Measurements from ENCODE around the gene ST7.
A peak's percentile ranks its signal among the peaks of the same experiment; 100 is the strongest.
"Not testable (repeated sequence)": the region's sequence is repeated elsewhere in the genome, so short reads cannot be mapped to it uniquely, and the experiment has no call there.

Gene ST7

GRCh38 chr7:116951366-116952292 lies 1.7 kb upstream of the ST7 start:
- no peak for DNase-seq

GRCh38 chr7:116952635-116953371 lies 498 bp upstream of the ST7 start:
- no peak for DNase-seq

- DNase-seq = no peak
Observed at GRCh38 chr7:116953906-116954838, 871 bp downstream of the ST7 start.

GRCh38 chr7:116955340-116955739 lies 2.0 kb downstream of the ST7 start:
- no peak for DNase-seq

GRCh38 chr7:116955801-116956476 lies 2.6 kb downstream of the ST7 start:
- peak; percentile 2 for DNase-seq

- DNase-seq = no peak
Observed at GRCh38 chr7:116956477-116956804, 3.1 kb downstream of the ST7 start.

GRCh38 chr7:116957874-116958273 lies 4.6 kb downstream of the ST7 start:
- DNase-seq = no peak

GRCh38 chr7:116961966-116962673 lies 8.8 kb downstream of the ST7 start:
- DNase-seq = not testable (repeated sequence)

GRCh38 chr7:116963234-116963633 lies 9.9 kb downstream of the ST7 start:
- DNase-seq = no peak

- DNase-seq = no peak
Observed at GRCh38 chr7:116966601-116967000, 13.3 kb downstream of the ST7 start.

- no peak for DNase-seq
Observed at GRCh38 chr7:116967254-116967922, 14.1 kb downstream of the ST7 start.

GRCh38 chr7:116967983-116968382 lies 14.7 kb downstream of the ST7 start:
- no peak for DNase-seq

- no peak for DNase-seq
Observed at GRCh38 chr7:116968631-116969030, 15.3 kb downstream of the ST7 start.

- DNase-seq = no peak
Observed at GRCh38 chr7:116969371-116969902, 16.1 kb downstream of the ST7 start.

GRCh38 chr7:116970238-116970910 lies 17.1 kb downstream of the ST7 start:
- no peak for DNase-seq

GRCh38 chr7:116971153-116971552 lies 17.9 kb downstream of the ST7 start:
- DNase-seq = not testable (repeated sequence)

GRCh38 chr7:116971869-116972268 lies 18.6 kb downstream of the ST7 start:
- no peak for DNase-seq

- DNase-seq = not testable (repeated sequence)
Observed at GRCh38 chr7:116975024-116975423, 21.7 kb downstream of the ST7 start.

GRCh38 chr7:116977172-116977571 lies 23.9 kb downstream of the ST7 start:
- DNase-seq = no peak

GRCh38 chr7:116978006-116978405 lies 24.7 kb downstream of the ST7 start:
- no peak for DNase-seq
